HCT116 (cell line): ENCODE measurements around the gene VEGFA. TPM values are rescaled to one million over a fixed set of nuclear protein-coding genes. Genes with fewer than 3 reads are reported as not detected.
"Not testable (repeated sequence)": the region's sequence is repeated elsewhere in the genome, so short reads cannot be mapped to it uniquely, and the experiment has no call there.

Experiments used
- ATAC-seq: fragments of 200-7000 bp; cut with Tn5 transposase; 2 replicates; pipeline ENCODE4 v1.9.1; 2020; ENCODE audit warnings: mild to moderate bottlenecking, moderate library complexity
- BruUV-seq: library from RNA; stranded (reverse); fragments of 400-500 nt; replicated peaks from 2 replicates; lab custom pipeline; 2021; lab: Mats Ljungman, UMichigan
- CTCF ChIA-PET: fragments of 300-600 bp; sonication (Branson Sonifier 250); formaldehyde crosslinking; loops from one replicate; lab custom pipeline; 2021; ENCODE audit warnings: antibody characterized with exemption; lab: Charles Lee
- POLR2A ChIA-PET: fragments of 300-600, 350-600 bp; sonication (Branson Sonifier 250); formaldehyde crosslinking; loops from one replicate; lab custom pipeline; 2021; ENCODE audit warnings: antibody characterized with exemption; lab: Charles Lee
- RAD21 ChIA-PET, 2 experiments: fragments of 300-600 bp; sonication (Branson Sonifier 250); formaldehyde crosslinking; loops; one replicate each; lab custom pipeline; 2023; ENCODE audit warnings: low total read pairs in 2 of 2; ENCODE audit not compliant: uncharacterized antibody in 2 of 2, unreplicated experiment in 2 of 2, low non-redundant PET in 1 of 2; lab: Charles Lee
- DNase-seq: peaks from one replicate; pipeline ENCODE4 v3.0.0-alpha.2; 2010; ENCODE audit warnings: low read depth, low spot score
- H2AFZ ChIP-seq: fragments of 200-600 bp; shearing (Covaris generic), sonication (generic); 2 replicates; pipeline ENCODE4 v1.6.1; 2017; ENCODE audit warnings: low read depth, mixed run types, mixed read lengths, antibody characterized with exemption, low read length; ENCODE audit not compliant: poor library complexity, severe bottlenecking
- H3K27ac ChIP-seq: 2 replicates; pipeline ENCODE4 v1.5.1; 2012; ENCODE audit warnings: low read depth, low read length
- H3K27me3 ChIP-seq: fragments of 200-600 bp; sonication (generic); 2 replicates; pipeline ENCODE4 v1.6.1; 2016; ENCODE audit warnings: mixed run types, low read length, mixed read lengths; ENCODE audit not compliant: insufficient read depth
- H3K36me3 ChIP-seq, 2 experiments: fragments of 200-500 bp in 1 of 2; fragments of 200-600 bp in 1 of 2; sonication (Bioruptor generic) in 1 of 2; sonication (generic) in 1 of 2; 2 replicates each; pipeline versions ENCODE4 v1.5.1 to v1.6.1; 2014 to 2016; ENCODE audit warnings: low read length in 2 of 2, inconsistent platforms in 1 of 2, mixed read lengths in 1 of 2, mixed run types in 1 of 2; ENCODE audit not compliant: insufficient read depth in 2 of 2, control insufficient read depth in 1 of 2
- H3K4me1 ChIP-seq, 2 experiments: fragments of 200-600 bp in 1 of 2; sonication (generic) in 1 of 2; 2 replicates each; pipeline versions ENCODE4 v1.5.1 to v1.6.1; 2012 to 2017; ENCODE audit warnings: low read length in 2 of 2, inconsistent platforms in 1 of 2, mild to moderate bottlenecking in 1 of 2, mixed read lengths in 1 of 2, mixed run types in 1 of 2, moderate library complexity in 1 of 2; ENCODE audit not compliant: insufficient read depth in 2 of 2, control insufficient read depth in 1 of 2
- H3K4me2 ChIP-seq: fragments of 200-600 bp; sonication (generic); 2 replicates; pipeline ENCODE4 v1.6.1; 2017; ENCODE audit warnings: mixed run types, low read length, mixed read lengths
- H3K4me3 ChIP-seq, 2 experiments: fragments of 200-600 bp in 1 of 2; sonication (generic) in 1 of 2; replicated peaks in 1 of 2; 2 replicates each; pipeline ENCODE4 v1.5.1; 2011 to 2016; ENCODE audit warnings: low read length in 2 of 2, control low read depth in 1 of 2, low read depth in 1 of 2, mild to moderate bottlenecking in 1 of 2, mixed read lengths in 1 of 2, mixed run types in 1 of 2
- H3K79me2 ChIP-seq: fragments of 200-600 bp; sonication (generic); 2 replicates; pipeline ENCODE4 v1.6.1; 2017; ENCODE audit warnings: mild to moderate bottlenecking, mixed run types, low read length, moderate library complexity, mixed read lengths; ENCODE audit not compliant: insufficient read depth
- H3K9ac ChIP-seq: fragments of 200-600 bp; sonication (generic); 2 replicates; pipeline ENCODE4 v1.6.1; 2016; ENCODE audit warnings: low read length, mixed read lengths
- H3K9me2 ChIP-seq: fragments of 200-600 bp; sonication (generic), shearing (Covaris generic); 2 replicates; pipeline ENCODE4 v1.6.1; 2017; ENCODE audit warnings: mixed run types, mild to moderate bottlenecking, moderate library complexity; ENCODE audit not compliant: insufficient read depth
- H3K9me3 ChIP-seq, 2 experiments: fragments of 200-500 bp in 1 of 2; fragments of 200-600 bp in 1 of 2; sonication (Bioruptor generic) in 1 of 2; sonication (generic) in 1 of 2; 2 replicates each; pipeline ENCODE4 v1.6.1; 2014 to 2017; ENCODE audit warnings: low read length in 2 of 2, mixed read lengths in 2 of 2, inconsistent platforms in 1 of 2, low read depth in 1 of 2, mild to moderate bottlenecking in 1 of 2, mixed run types in 1 of 2, moderate library complexity in 1 of 2; ENCODE audit not compliant: control insufficient read depth in 1 of 2, insufficient read depth in 1 of 2
- H4K20me1 ChIP-seq: fragments of 200-600 bp; sonication (generic), shearing (Covaris generic); 2 replicates; pipeline ENCODE4 v1.6.1; 2017; ENCODE audit warnings: mixed run types, mild to moderate bottlenecking, moderate library complexity; ENCODE audit not compliant: insufficient read depth
- ATF3 ChIP-seq: IDR thresholded peaks from 2 replicates; pipeline ENCODE4 v1.6.1; 2012
- CEBPB ChIP-seq: IDR thresholded peaks from 2 replicates; pipeline ENCODE4 v1.6.1; 2012; ENCODE audit warnings: low read depth
- CTCF ChIP-seq, 3 experiments: fragments of 200-600 bp in 1 of 3; sonication (generic) in 1 of 3; IDR thresholded peaks in 2 of 3; conservative IDR thresholded peaks in 1 of 3; 2 replicates each; pipeline ENCODE4 v1.5.1; 2012 to 2017; ENCODE audit warnings: low read depth in 2 of 3, low read length in 2 of 3, antibody characterized with exemption in 1 of 3, borderline replicate concordance in 1 of 3, control low read depth in 1 of 3, mild to moderate bottlenecking in 1 of 3, mixed read lengths in 1 of 3, mixed run types in 1 of 3, moderate library complexity in 1 of 3; ENCODE audit not compliant: insufficient read depth in 1 of 3
- ELF1 ChIP-seq: IDR thresholded peaks from 2 replicates; pipeline ENCODE4 v1.6.1; 2012; ENCODE audit warnings: low read depth, borderline replicate concordance
- EZH2 ChIP-seq: fragments of 200-600 bp; sonication (generic); IDR thresholded peaks from 2 replicates; pipeline ENCODE4 v1.6.1; 2017; ENCODE audit warnings: antibody characterized with exemption, mixed run types
- EZH2phosphoT487 ChIP-seq: fragments of 200-600 bp; IDR thresholded peaks from 2 replicates; pipeline ENCODE4 v1.6.1; 2018; ENCODE audit warnings: antibody characterized with exemption, borderline replicate concordance
- FOSL1 ChIP-seq: IDR thresholded peaks from 2 replicates; pipeline ENCODE4 v1.6.1; 2012; ENCODE audit warnings: low read depth
- JUND ChIP-seq: IDR thresholded peaks from 2 replicates; pipeline ENCODE4 v1.6.1; 2012
- MAX ChIP-seq: IDR thresholded peaks from 2 replicates; pipeline ENCODE4 v1.6.1; 2012
- POLR2A ChIP-seq: IDR thresholded peaks from 2 replicates; pipeline ENCODE4 v1.7.0; 2011; ENCODE audit warnings: borderline replicate concordance; ENCODE audit not compliant: insufficient read depth, insufficient read length; ENCODE audit errors: extremely low read depth
- POLR2AphosphoS5 ChIP-seq: IDR thresholded peaks from 2 replicates; pipeline ENCODE4 v1.6.1; 2011; ENCODE audit warnings: mild to moderate bottlenecking, low read depth, low read length, moderate library complexity
- RAD21 ChIP-seq: IDR thresholded peaks from 2 replicates; pipeline ENCODE4 v1.6.1; 2012; ENCODE audit warnings: low read depth, mild to moderate bottlenecking
- SIN3A ChIP-seq: IDR thresholded peaks from 2 replicates; pipeline ENCODE4 v1.6.1; 2012; ENCODE audit warnings: low read depth
- SRF ChIP-seq: IDR thresholded peaks from 2 replicates; pipeline ENCODE4 v1.6.1; 2012; ENCODE audit warnings: low read depth
- TCF7L2 ChIP-seq: IDR thresholded peaks from 2 replicates; pipeline ENCODE4 v1.7.0; 2011; ENCODE audit warnings: borderline replicate concordance, inconsistent platforms; ENCODE audit not compliant: insufficient read depth, insufficient read length; ENCODE audit errors: extremely low read depth
- YY1 ChIP-seq: IDR thresholded peaks from 2 replicates; pipeline ENCODE4 v1.6.1; 2011; ENCODE audit warnings: low read length, low read depth, moderate library complexity, mild to moderate bottlenecking; ENCODE audit not compliant: insufficient replicate concordance; ENCODE audit errors: extremely low read depth
- ZBTB33 ChIP-seq: IDR thresholded peaks from 2 replicates; pipeline ENCODE4 v1.6.1; 2011; ENCODE audit warnings: mild to moderate bottlenecking, low read length, moderate library complexity; ENCODE audit not compliant: insufficient replicate concordance; ENCODE audit errors: extremely low read depth
- ZFX ChIP-seq: fragments of 450-650 bp; IDR thresholded peaks from 2 replicates; pipeline ENCODE4 v1.6.1; 2017
- intact Hi-C: fragments of 100-400 bp; cut with micrococcal nuclease; formaldehyde crosslinking; loops from 2 replicates; pipeline ENCODE4 v1.10.0; 2022
- total RNA-seq: library from RNA; stranded (reverse); gene quantifications from one replicate; pipeline ENCODE4 v1.2.1, GENCODE V29; 2021; ENCODE audit not compliant: unreplicated experiment

Gene VEGFA
- total RNA-seq, 1 experiment from 2014 or later, result 112 TPM

- peak overlapping the region; percentile 42 for H3K4me2 ChIP-seq
- ATAC-seq (peak; percentile 100), DNase-seq (peak; percentile 37)
- ChIA-PET POLR2A (interaction anchor here (1.4 kb wide), 1 partner anchor 48 kb away, joined by 5 read pairs; the partner anchor contains the start of gene VEGFA), CTCF (interaction anchor here (0.7 to 2.1 kb wide), 3 partner anchors 9 to 47 kb away, joined by 3 to 8 read pairs (median 4); partner anchors contain the start of gene VEGFA), RAD21 (no interaction called here)
- no peaks in the 10 kb centered on the region for H3K9me3 ChIP-seq
- intact Hi-C loops, result loop anchor here (2.0 kb wide), 1 partner anchor 48 kb away; no protein-coding TSS in a partner anchor
- peaks cover 3 to 22% of the 10 kb centered on the region in 2 experiments; a peak in 3 of 4 replicates for H3K4me1 ChIP-seq
- peak overlapping the region; percentile 27; the same call in 1 of the 2 replicates for H3K27ac ChIP-seq
- H2AFZ ChIP-seq, result peak overlapping the region; percentile 91
- H3K4me3 ChIP-seq, result no peak overlapping the region
- H3K36me3 ChIP-seq, result no peaks in the 10 kb centered on the region
- no peaks in the 10 kb centered on the region for H4K20me1 ChIP-seq
- TF ChIP-seq ATF3 (no peak), ELF1 (no peak), YY1 (peak; percentile 16), TCF7L2 (no peak), EZH2 (no peak), ZBTB33 (no peak), ZFX (no peak), FOSL1 (no peak), SRF (no peak), POLR2A (no peak), MAX (no peak), RAD21 (peak; percentile 73), JUND (no peak), CEBPB (no peak), EZH2phosphoT487 (no peak), CTCF (IDR thresholded peaks at IDR 0.05 in 2 of 3, conservative IDR thresholded peaks at IDR 0.05 in 1 of 3; ENCODE audit: borderline replicate concordance in 1 of 3, insufficient read depth in 1 of 3, low read depth in 2 of 3, low read length in 2 of 3) (peak; percentile 60 to 74 (median 69)), SIN3A (no peak), POLR2AphosphoS5 (no peak)
- H3K9me2 ChIP-seq, result no peaks in the 10 kb centered on the region
- BruUV-seq, result no TSS peak
- H3K27me3 ChIP-seq, result no peaks in the 10 kb centered on the region
- peak overlapping the region; percentile 22; the same call in 1 of the 2 replicates for H3K9ac ChIP-seq
- H3K79me2 ChIP-seq, result no peaks in the 10 kb centered on the region
Measured at GRCh38 chr6:43817192-43817591, 47.2 kb downstream of the VEGFA start.

GRCh38 chr6:43818973-43819372 lies 49.0 kb downstream of the VEGFA start:
- H3K27ac ChIP-seq, H3K9ac ChIP-seq, ATAC-seq, H3K9me2 ChIP-seq, H3K4me2 ChIP-seq, POLR2A ChIA-PET, H4K20me1 ChIP-seq, RAD21 ChIA-PET, DNase-seq, intact Hi-C loops, H3K79me2 ChIP-seq, H3K36me3 ChIP-seq, H3K4me3 ChIP-seq, BruUV-seq, H3K27me3 ChIP-seq, H3K9me3 ChIP-seq, H2AFZ ChIP-seq, CTCF ChIA-PET: not testable (repeated sequence)
- peaks cover 3 to 15% of the 10 kb centered on the region in 2 experiments; a peak in 3 of 4 replicates for H3K4me1 ChIP-seq
